ENCODE results near the gene VPS41. TPM values are rescaled to one million over a fixed set of nuclear protein-coding genes. Genes with fewer than 3 reads are reported as not detected.
A peak's percentile ranks its signal among the peaks of the same experiment; 100 is the strongest.

VPS41 gene
- 10 to 100 TPM; 67.3 to 81.8 (median 78.9) TPM for total RNA-seq
- total RNA-seq (2013) = 103 TPM

DNA sequence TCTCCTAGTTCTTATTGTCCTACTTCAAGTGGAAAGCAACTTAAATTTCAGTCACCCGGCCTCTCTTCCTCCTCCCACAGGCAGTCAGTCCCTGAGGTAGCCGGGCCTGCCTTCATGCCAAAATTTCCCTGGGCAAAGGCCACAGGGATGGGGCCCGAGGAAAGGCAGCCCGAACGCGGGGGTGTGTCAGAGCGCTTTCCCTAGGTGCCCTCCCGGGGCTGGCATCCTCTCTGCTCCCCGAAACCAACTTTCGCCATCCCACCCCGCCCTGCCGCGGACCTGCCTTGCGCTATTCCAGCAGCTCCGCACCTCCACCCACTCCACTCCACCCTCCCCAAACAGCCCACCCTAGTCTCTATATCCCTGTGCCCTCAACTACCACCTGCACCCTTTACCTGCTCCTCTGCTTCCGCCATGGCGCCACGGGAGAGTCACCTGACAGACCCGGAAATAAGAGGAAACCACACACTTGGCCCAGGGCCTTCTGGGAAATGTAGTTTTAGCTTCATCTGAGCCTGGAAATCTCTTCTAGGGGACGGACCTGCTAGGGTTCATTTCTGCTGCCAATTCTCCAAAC is at the start of gene VPS41:
Gene VPS41, minus strand, starts transcription at position 433 of the 577 bp plus-strand sequence. Its CDS starts 17 bp downstream, at position 416.
- intact Hi-C loops (cut with micrococcal nuclease) = no loop called here
- ATAC-seq = peak; percentile 93 to 99 (median 98)
- peaks cover 4% of the 10 kb centered on the region for H3K4me1 ChIP-seq (ENCODE audit: control insufficient read depth, insufficient read depth, low read length)
- H3K9me3 ChIP-seq (ENCODE audit: control insufficient read depth, insufficient read depth, low read length) = no peaks in the 10 kb centered on the region
- no peaks in the 10 kb centered on the region for H3K27me3 ChIP-seq (ENCODE audit: control insufficient read depth, insufficient read depth, low read length)
- WGBS (ENCODE audit: insufficient coverage) = 0% methylated on average over 20 of the region's 20 CpGs
- H3K36me3 Mint-ChIP-seq = no peaks in the 10 kb centered on the region
- peak within 1 kb of the TSS; percentile 25 for H3K27ac ChIP-seq (ENCODE audit: low read length)
- H3K27me3 Mint-ChIP-seq (ENCODE audit: low read depth in 2 of 2) = peaks cover 3 to 27% of the 10 kb centered on the region in 2 donors
- peak within 1 kb of the TSS; percentile 86 to 95 for H3K27ac Mint-ChIP-seq
- peaks cover 23 to 39% of the 10 kb centered on the region in 2 donors for H3K4me1 Mint-ChIP-seq
- TF ChIP-seq, protein P1, sequence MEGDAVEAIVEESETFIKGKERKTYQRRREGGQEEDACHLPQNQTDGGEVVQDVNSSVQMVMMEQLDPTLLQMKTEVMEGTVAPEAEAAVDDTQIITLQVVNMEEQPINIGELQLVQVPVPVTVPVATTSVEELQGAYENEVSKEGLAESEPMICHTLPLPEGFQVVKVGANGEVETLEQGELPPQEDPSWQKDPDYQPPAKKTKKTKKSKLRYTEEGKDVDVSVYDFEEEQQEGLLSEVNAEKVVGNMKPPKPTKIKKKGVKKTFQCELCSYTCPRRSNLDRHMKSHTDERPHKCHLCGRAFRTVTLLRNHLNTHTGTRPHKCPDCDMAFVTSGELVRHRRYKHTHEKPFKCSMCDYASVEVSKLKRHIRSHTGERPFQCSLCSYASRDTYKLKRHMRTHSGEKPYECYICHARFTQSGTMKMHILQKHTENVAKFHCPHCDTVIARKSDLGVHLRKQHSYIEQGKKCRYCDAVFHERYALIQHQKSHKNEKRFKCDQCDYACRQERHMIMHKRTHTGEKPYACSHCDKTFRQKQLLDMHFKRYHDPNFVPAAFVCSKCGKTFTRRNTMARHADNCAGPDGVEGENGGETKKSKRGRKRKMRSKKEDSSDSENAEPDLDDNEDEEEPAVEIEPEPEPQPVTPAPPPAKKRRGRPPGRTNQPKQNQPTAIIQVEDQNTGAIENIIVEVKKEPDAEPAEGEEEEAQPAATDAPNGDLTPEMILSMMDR (IDR thresholded peaks at IDR 0.05) = no peak
- H3K9me3 Mint-ChIP-seq = no peaks in the 10 kb centered on the region
- DNase-seq = peak; percentile 63 to 90
- peak within 1 kb of the TSS; percentile 76 for H3K4me3 ChIP-seq (ENCODE audit: low read length)
- no peaks in the 10 kb centered on the region for H3K36me3 ChIP-seq (ENCODE audit: control insufficient read depth, insufficient read depth, low read length)
- peak within 1 kb of the TSS; percentile 95 for H3K4me3 Mint-ChIP-seq

GRCh38 chr7:38955892-38956291 is 46.9 kb upstream of the VPS41 start:
- ATAC-seq (no peak), DNase-seq (no peak)
- H3K27me3 ChIP-seq (ENCODE audit: control insufficient read depth, insufficient read depth, low read length) = peaks cover 2% of the 10 kb centered on the region
- H3K9me3 Mint-ChIP-seq = no peaks in the 10 kb centered on the region
- WGBS (ENCODE audit: insufficient coverage) = 81% methylated on average over 3 of the region's 5 CpGs
- no peak overlapping the region for H3K27ac ChIP-seq (ENCODE audit: low read length)
- intact Hi-C loops (cut with micrococcal nuclease) = no loop called here
- H3K4me1 Mint-ChIP-seq = no peaks in the 10 kb centered on the region
- H3K27me3 Mint-ChIP-seq (ENCODE audit: low read depth in 2 of 2) = peaks cover 6 to 52% of the 10 kb centered on the region in 2 donors
- H3K9me3 ChIP-seq (ENCODE audit: control insufficient read depth, insufficient read depth, low read length) = no peaks in the 10 kb centered on the region
- no peak overlapping the region for H3K4me3 Mint-ChIP-seq
- H3K36me3 Mint-ChIP-seq = no peaks in the 10 kb centered on the region
- no peak overlapping the region for H3K4me3 ChIP-seq (ENCODE audit: low read length)
- no peaks in the 10 kb centered on the region for H3K36me3 ChIP-seq (ENCODE audit: control insufficient read depth, insufficient read depth, low read length)
- TF ChIP-seq, protein P1 (IDR thresholded peaks at IDR 0.05) = no peak
- H3K4me1 ChIP-seq (ENCODE audit: control insufficient read depth, insufficient read depth, low read length) = no peaks in the 10 kb centered on the region
- H3K27ac Mint-ChIP-seq = no peak overlapping the region

DNA sequence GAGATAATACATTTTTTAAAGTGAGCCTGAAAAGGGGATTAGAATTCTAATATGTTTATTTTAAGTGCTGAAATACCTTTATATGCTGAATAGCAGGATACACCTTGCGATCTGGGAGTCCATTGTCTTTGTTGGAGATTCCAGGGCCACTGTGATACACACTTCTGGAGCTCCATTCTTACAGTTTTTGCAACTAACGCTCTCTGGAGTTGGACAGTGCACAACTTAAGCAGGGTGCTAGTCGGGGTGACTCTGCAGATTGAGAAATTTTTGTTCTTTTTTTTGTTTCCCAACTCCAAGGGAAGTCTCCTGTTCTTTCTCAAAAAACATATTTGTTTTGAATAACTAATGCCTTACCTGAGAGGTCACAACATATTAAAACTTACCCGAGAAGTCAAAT is 45.0 kb upstream of the VPS41 start:
- no peak for DNase-seq
- Histone ChIP-seq H3K9me3 (ENCODE audit: control insufficient read depth, insufficient read depth, low read length) (no peaks in the 10 kb centered on the region), H3K4me1 (ENCODE audit: control insufficient read depth, insufficient read depth, low read length) (no peaks in the 10 kb centered on the region), H3K36me3 (ENCODE audit: control insufficient read depth, insufficient read depth, low read length) (no peaks in the 10 kb centered on the region), H3K4me3 (ENCODE audit: low read length) (no peak overlapping the region), H3K27me3 (ENCODE audit: control insufficient read depth, insufficient read depth, low read length) (peaks cover 2% of the 10 kb centered on the region), H3K27ac (ENCODE audit: low read length) (no peak overlapping the region)
- Mint-ChIP-seq H3K4me3 (no peak overlapping the region), H3K27ac (no peak overlapping the region), H3K4me1 (no peaks in the 10 kb centered on the region), H3K36me3 (no peaks in the 10 kb centered on the region), H3K27me3 (ENCODE audit: low read depth in 2 of 2) (peaks cover 2 to 58% of the 10 kb centered on the region in 2 donors), H3K9me3 (no peaks in the 10 kb centered on the region)
- intact Hi-C loops (cut with micrococcal nuclease) = no loop called here
- 76% methylated on average over 4 of the region's 4 CpGs for WGBS (ENCODE audit: insufficient coverage)
- no peak for ATAC-seq
- TF ChIP-seq, protein P1 (IDR thresholded peaks at IDR 0.05) = no peak

DNA sequence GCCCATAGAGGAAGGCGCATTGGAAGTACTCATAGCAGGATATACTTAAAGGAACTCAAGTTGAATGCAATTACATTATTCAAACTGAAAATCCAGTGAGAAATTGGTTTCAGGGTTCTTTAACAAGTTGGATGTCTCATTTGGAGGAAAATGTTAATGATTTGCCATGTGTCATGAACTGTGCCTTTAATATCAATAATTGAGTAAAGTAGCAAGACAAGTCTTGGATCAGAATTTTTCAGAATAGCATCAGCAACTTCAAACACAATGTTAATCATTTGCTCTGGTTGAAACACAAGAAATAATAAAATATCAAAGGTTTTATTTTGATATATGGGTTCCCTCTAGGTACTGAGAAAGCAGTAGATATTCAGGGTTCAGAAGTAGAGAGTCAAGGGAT is 44.2 kb upstream of the VPS41 start:
- H3K4me1 Mint-ChIP-seq = no peaks in the 10 kb centered on the region
- Histone ChIP-seq H3K9me3 (ENCODE audit: control insufficient read depth, insufficient read depth, low read length) (no peaks in the 10 kb centered on the region), H3K36me3 (ENCODE audit: control insufficient read depth, insufficient read depth, low read length) (no peaks in the 10 kb centered on the region), H3K4me1 (ENCODE audit: control insufficient read depth, insufficient read depth, low read length) (no peaks in the 10 kb centered on the region), H3K27ac (ENCODE audit: low read length) (no peak overlapping the region), H3K4me3 (ENCODE audit: low read length) (no peak overlapping the region), H3K27me3 (ENCODE audit: control insufficient read depth, insufficient read depth, low read length) (peaks cover 2% of the 10 kb centered on the region)
- TF ChIP-seq, protein P1 (IDR thresholded peaks at IDR 0.05) = no peak
- no CpG with 5 or more reads among the region's 1 CpG for WGBS (ENCODE audit: insufficient coverage)
- peaks cover 5 to 58% of the 10 kb centered on the region in 2 donors for H3K27me3 Mint-ChIP-seq (ENCODE audit: low read depth in 2 of 2)
- no peak for ATAC-seq
- intact Hi-C loops (cut with micrococcal nuclease) = no loop called here
- H3K27ac Mint-ChIP-seq = no peak overlapping the region
- DNase-seq = no peak
- H3K4me3 Mint-ChIP-seq = no peak overlapping the region
- no peaks in the 10 kb centered on the region for H3K36me3 Mint-ChIP-seq
- no peaks in the 10 kb centered on the region for H3K9me3 Mint-ChIP-seq

Data from natural killer cell (primary cell).